GM19239 (cell line): ENCODE data around the gene NTRK2.

Experiments used
- DNase-seq: peaks from one replicate; pipeline ENCODE4 v3.0.0; 2011; ENCODE audit warnings: low spot score; ENCODE audit not compliant: insufficient read length
- FAIRE-seq: peaks from 2 replicates; lab custom pipeline; 2011; peaks lifted over from hg19 to GRCh38; lab: Jason Lieb, UNC

The NTRK2 gene

GRCh38 chr9:84991514-84991870 lies 322.0 kb downstream of the NTRK2 start:
- DNase-seq (no peak), FAIRE-seq (no peak)

DNA sequence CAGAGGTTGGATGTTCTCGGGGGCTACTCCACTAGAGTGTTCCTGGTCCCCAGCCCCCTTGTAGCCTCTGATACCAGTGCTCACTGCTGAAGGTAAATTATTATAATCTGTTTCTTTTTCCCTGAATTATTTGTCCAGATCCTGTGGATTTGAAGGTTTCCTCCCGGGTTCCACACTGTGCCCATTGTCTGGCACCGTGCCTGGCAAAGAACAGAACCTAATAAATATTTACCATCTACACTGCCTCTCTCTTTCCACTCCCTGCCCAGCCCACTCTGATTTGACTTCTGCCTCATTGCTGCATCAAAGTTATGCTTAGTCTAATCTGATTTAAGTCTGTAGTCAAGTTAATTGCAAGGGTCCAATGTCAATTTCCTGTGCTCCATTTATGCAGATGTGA lies 322.9 kb downstream of the NTRK2 start:
- no peak for DNase-seq
- FAIRE-seq: no peak

GRCh38 chr9:84993105-84993504 lies 323.6 kb downstream of the NTRK2 start:
- DNase-seq (no peak), FAIRE-seq (no peak)

- FAIRE-seq (no peak), DNase-seq (no peak)
These were observed 326.5 kb downstream of the NTRK2 start for GRCh38 chr9:84996029-84996428.

DNA sequence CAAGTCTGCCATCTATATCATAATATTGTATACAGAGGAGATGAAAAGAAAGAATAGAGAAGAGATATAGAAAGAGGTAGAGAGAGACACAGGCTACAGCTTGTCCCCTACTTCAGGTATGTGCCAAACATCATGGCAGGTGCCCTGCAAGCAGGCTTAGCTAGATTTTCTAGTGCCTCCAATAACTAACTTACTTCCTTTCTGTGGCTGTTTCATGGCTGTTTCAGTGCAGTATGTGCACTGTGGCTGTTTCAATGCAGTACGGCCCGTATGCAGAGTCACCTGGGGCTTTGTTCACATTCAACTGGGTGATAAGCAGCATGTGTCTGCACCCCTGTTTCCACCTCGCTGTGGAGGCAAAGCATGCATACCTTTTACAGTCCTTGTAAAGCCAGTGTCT lies 327.2 kb downstream of the NTRK2 start:
- no peak for FAIRE-seq
- DNase-seq: no peak

- FAIRE-seq: no peak
These were observed 327.9 kb downstream of the NTRK2 start for GRCh38 chr9:84997472-84997871.

GRCh38 chr9:84998639-84999038 lies 329.1 kb downstream of the NTRK2 start:
- no peak for DNase-seq
- no peak for FAIRE-seq

More at GRCh38 chr9:84997472-84997871, 327.9 kb downstream of the NTRK2 start:
- no peak for DNase-seq

GRCh38 chr9:84999788-85000187 lies 330.3 kb downstream of the NTRK2 start:
- no peak for FAIRE-seq
- DNase-seq: no peak

- no peak for DNase-seq
- no peak for FAIRE-seq
These were observed 332.4 kb downstream of the NTRK2 start for GRCh38 chr9:85001925-85002324.

- no peak for DNase-seq
- FAIRE-seq: no peak
These were observed 335.4 kb downstream of the NTRK2 start for GRCh38 chr9:85004818-85005413.

DNA sequence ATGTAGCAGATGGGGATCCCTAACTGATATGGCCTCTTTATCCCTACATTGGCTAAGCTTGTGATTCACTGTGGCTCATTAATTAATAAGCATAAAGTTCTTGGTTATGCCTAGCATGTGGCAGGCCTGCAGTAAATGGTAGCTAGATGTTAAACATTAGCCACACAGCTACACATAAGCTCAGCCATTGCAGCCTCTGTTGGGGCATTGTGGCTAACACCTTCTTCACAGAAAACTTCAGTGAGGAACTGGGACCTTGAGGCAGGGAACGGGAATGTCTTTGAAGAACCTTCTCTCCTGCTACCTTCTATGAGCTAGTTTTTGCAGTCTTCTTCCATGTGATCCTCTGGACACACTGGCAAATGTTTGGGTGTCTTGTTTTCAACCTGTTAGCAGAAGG lies 338.2 kb downstream of the NTRK2 start:
- FAIRE-seq (no peak), DNase-seq (no peak)

- FAIRE-seq: peak; percentile 49
- DNase-seq: no peak
These were observed 338.7 kb downstream of the NTRK2 start for GRCh38 chr9:85008215-85008614.

DNA sequence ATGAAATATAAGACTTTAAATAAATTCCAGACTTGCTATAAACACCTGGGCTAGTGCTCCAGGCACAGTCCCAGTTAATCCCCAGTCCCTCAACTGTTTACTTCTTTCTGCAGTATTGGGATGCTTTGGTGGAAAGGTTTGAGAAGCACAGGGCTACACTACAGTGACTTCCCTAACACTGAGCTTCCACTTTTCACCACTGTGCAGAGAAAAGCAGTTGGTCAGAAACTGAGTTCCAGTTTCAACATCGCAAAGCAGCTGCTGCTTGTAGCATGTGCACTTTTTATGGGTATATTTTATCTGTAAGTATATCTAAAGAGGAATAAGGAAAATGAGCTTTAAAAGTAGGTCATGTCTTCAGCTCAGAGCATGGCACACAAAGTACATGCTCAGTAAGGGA lies 339.7 kb downstream of the NTRK2 start:
- DNase-seq (no peak), FAIRE-seq (peak; percentile 83)

DNA sequence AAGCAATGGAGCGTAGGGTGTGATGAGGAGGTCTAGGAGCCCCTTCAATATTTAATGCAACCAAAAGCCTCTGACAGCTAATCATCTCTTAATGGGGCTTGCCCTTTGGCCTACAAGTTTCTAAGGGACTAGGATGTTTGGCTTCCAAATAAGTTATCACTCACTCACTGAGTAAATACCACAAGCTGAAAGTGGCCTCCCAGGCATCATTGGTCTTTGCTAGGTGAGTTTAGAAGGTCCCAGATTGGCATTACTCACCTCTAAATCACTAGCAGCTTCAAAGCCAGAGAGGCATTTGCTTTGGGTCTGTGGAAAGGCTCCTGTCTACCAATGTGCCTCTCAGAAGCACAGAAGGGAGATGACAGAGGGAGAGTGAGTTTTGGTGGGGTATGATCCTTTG lies 344.2 kb downstream of the NTRK2 start:
- DNase-seq (no peak), FAIRE-seq (no peak)

GRCh38 chr9:85014292-85014691 lies 344.8 kb downstream of the NTRK2 start:
- FAIRE-seq (no peak), DNase-seq (no peak)

DNA sequence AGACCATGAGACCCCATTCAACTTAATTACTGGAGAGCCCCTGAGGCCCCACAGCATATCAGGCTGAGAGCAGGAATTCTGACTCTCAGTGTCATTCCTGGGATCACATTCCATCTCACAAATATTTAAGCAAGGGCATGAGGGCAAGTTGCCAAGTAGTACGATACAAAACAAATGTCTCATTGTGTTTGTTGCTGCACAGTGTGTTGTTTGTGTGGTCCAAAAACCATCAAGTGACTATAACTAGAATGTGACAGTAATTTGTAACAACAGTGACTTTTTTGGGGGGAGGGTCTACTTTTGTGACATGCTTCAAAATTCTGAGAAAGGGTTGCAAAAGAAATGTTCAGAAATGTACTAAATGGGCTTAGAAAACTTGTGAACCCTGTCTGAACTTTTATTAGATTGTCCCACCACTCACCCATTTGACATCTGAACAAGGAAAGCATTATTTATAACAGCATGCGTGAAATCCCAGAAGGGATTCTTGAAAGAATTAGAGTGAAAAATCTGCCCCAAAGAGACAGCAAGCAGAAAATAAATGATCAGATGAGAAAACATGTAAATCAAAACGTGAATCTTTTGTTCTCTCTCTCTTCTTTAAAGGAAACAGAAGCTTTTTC lies 347.0 kb downstream of the NTRK2 start:
- DNase-seq (no peak), FAIRE-seq (no peak)

- FAIRE-seq: no peak
- DNase-seq: no peak
These were observed 351.3 kb downstream of the NTRK2 start for GRCh38 chr9:85020791-85021190.

DNA sequence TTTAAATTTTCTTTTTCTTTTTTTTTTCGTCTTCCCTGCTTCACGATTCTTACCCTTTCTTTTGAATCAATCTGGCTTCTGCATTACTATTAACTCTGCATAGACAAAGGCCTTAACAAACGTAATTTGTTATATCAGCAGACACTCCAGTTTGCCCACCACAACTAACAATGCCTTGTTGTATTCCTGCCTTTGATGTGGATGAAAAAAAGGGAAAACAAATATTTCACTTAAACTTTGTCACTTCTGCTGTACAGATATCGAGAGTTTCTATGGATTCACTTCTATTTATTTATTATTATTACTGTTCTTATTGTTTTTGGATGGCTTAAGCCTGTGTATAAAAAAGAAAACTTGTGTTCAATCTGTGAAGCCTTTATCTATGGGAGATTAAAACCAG lies 352.2 kb downstream of the NTRK2 start:
- DNase-seq (no peak), FAIRE-seq (no peak)

- no peak for DNase-seq
- no peak for FAIRE-seq
These were observed 354.8 kb downstream of the NTRK2 start for GRCh38 chr9:85024374-85024773.

DNA sequence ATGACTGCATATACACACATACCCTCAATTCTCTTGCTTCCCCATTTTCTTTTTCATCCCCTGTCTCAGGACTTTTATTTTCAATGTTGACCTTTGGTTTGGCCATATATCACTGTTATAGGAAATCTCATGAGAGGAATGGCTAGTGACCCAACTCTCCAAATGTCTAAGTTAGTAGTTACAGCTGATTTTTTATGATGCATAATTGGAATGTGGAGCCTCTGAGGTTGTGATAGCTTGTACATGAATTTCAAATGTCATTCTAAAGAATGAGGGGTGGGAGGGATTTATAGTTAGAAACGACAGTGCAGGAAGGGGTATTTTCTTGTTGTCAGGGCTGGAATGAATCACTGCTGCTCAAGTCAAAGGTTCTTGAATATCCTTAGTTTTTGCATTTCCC lies 356.1 kb downstream of the NTRK2 start:
- no peak for FAIRE-seq
- DNase-seq: no peak

DNA sequence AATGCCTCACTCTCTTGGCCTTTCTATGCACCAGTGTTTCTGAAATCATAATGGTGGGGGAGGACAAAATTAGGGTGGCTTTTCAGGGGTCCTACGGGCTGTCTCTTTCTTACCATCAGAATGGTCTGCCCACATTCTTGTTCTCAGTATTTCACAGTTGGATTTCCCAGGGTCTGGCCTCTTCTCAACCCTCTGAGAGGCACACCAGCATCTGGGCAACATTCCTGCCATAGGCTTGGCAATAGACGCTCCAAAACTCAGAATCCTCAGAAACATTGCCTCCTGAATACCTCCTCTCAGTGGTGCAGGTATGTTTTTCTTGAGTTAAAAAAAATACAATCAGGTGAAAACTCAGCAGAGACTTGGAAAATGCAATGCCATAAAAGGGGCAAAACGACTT lies 358.3 kb downstream of the NTRK2 start:
- DNase-seq: no peak
- FAIRE-seq: no peak

- DNase-seq (no peak), FAIRE-seq (no peak)
These were observed 360.8 kb downstream of the NTRK2 start for GRCh38 chr9:85030316-85030715.
